GM21515 (cell line): Measurements from ENCODE around the gene TIFAB.

Experiments
- ATAC-seq: cut with Tn5 transposase; IDR thresholded peaks from one replicate; pipeline ENCODE4 v1.9.1; 2021; ENCODE audit not compliant: unreplicated experiment

Gene TIFAB

DNA sequence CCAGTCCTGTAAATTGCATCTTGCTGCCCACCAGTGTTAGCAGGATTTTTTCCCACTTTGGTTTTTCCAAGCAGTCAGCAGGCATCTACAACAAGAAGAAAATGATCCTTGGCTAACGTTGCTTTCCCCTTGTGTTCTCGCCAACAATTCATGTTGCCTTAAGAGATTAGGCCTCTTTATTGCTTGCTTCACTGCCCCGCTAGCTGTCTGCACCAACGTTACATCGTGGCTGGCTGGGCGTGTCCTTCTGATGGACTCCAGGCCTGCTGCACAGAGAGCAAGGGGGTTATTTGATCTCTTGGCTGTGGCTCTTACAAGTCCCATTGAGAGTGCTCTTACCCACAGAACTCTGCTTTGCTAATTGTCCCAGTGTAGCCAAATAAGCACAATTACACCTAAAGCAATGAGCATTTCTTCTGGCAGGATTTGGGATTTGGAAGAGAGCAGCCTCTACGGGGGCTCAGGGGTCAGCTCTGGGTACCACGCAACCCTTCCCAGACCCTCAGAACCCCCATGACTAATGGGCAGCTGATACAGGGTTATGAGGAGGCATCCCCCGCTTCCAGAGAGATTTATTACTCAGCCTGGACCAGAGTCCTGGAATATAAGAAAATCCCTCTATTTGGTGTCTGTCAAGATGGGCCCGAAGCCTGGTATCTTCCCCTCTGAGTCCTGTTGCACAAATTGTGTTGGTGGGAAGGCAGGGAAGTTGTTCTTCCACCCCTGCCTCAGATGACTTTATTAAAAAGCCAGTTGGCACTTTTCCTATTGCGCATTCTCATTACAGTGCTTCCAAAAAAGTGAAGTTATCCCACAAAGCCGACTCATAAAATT is 22.6 kb downstream of the TIFAB start:
- no peak for ATAC-seq

DNA sequence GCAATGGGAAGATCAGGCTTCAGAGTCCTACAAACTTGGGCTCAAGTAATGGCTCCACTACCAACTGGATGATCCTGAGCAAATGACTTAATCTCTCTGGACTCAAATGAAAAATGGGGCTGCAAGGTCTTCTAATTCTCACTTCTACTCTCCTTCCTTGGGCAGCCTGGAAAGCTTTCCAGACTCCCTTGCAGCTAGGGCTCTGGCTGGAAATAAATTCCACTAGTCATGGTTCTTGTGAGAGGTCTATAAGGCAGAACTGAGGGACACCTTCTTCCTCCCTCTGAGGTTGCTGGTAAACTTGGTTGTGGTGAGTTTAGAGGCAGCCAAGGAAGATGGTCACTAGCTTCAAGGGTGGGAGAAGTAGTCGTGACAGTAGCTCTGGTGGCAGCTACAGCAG is 23.6 kb downstream of the TIFAB start:
- ATAC-seq = no peak

DNA sequence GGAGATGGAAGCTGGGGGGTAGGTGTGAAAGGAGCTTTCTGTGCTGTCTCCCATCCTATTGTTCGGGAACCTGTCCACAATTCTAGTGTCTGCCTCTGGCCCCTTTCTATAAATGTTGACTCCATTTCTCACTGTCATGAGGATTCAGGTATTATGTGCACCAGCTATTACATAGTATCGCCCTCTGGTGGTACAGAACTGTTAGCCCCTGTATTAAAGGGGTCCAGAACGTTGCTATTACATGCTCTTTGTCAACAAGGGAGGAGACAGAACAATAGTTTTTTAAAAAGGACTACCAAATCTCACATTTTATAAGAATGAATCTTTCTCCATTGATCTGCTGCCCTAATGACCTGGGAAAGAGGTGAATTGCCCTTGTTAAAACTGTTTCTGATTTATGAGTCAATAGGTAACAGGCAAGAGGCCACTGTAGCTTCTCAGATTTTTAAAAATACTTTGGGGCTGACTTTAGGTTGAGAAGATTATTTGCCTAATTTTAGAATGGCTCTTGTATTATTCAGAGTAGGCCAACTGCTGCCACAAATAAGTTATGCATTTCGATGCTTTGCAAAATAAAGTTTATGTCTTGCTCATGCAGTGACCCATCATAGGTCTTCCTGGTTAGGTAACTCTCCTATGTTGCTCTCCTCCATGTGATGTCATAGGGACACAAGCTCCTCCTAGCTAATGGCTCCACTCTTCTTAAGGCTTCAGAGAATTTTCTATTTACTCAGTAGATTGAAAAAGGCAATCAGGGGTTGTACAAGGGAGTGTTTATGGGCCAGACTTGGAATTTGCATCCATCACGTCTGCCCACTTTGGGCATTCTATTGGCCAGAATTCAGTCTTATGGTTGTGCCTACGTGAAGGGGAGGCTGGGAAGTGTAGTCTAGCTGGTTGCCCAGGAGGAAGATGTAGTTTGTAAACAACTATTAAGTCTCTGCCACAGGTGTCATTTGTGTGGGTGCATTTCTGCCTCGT is 25.8 kb downstream of the TIFAB start:
- ATAC-seq = peak; percentile 87

DNA sequence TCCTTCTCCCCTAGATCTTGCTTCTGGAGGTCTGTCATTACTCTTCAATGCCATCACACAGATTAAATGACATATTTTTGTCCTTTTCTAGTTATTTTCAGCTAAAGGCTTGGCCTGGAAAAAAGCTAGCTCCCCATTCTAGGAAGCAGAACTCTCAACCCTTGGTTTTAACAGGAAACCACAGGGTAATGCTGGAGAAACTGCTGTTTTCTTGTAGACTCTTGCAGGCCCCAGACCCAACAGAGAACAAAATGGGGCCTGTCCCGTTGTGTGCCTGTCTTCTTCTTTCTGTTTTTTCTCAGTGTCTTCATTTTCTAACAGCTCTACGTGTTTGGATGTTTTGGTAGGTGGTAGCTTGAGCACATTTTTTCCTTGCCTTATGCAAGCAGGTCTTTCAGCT is 26.5 kb downstream of the TIFAB start:
- no peak for ATAC-seq

DNA sequence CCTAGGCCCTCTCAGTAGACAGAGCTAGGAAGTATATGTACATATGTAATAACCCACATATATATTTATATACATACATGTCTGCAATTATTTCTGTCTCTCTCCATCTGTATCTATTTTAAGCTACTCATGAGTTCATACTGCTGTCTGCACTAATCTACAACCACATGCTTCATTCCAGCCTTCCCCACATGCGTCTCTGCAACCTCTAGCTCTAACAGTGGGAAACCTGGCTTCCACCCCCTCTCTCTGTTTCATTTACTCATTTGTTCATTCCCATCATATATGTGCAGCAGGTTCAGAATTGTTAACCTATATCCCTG is 28.3 kb downstream of the TIFAB start:
- ATAC-seq = no peak

DNA sequence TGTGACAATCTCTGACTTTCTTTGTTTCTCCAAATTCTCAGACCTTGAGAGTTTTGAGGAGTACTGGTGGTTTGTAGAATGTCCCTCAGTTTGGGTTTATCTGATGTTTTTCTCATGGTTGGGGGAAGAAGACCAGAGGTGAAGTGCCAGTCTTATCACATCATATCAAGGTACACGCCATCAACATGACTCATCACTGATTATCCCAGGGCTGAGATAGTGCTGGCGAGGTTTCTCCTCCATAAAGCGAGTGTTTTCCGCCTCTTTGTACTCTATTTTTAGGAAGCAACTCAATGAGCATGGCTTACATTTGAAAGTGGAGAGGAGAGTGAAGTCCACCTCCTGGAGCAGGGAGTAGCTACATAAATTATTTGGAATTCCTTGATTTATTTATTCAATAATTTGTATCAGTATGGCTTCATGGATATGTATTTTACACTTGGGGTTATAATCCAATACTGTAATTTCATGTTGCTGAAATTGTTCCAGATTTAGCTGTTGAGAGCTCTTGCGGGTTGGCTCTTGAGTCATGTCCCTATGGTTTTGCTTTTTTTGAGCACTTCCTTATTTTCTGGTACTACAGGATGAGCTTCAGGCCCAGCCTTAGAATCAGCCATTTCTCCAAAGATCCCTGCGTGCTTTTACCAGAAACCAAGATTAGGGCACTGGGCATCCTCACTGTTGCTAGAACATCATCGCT is 28.9 kb downstream of the TIFAB start:
- ATAC-seq = no peak

DNA sequence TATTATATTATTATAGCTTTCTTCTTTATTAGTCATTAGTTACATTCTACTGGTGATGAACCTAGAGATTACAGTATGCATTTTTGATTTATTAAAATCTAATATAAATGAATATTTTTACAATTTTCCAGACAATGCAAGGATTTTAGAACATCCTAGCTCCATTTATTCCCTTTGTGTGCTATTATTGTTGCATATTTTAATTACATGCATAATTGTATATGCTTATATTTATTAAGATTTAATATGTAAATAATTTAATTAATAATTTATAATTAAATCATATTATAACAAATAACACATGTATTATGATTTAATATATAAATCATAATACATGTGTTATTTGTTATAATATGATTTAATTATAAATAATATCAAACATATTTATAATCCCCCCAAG is 29.7 kb downstream of the TIFAB start:
- ATAC-seq = no peak

DNA sequence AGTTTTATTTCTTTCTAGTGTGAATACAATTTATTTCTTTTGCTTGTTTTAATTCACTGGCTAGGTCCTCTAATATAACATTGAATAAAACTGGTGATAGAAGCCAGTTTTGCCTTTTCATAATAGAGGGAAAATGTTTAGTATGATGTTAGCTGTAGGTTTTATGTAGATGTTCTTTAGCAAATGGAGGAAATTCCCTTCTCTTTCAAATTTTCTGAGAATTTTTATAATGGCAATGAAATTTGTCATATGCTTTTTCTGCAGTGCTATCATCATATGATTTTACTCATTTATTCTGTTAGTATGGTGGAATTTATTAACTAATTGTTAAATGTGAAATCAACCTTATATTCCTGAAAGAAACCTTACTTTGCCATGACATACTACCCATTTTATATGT is 35.1 kb downstream of the TIFAB start:
- no peak for ATAC-seq

DNA sequence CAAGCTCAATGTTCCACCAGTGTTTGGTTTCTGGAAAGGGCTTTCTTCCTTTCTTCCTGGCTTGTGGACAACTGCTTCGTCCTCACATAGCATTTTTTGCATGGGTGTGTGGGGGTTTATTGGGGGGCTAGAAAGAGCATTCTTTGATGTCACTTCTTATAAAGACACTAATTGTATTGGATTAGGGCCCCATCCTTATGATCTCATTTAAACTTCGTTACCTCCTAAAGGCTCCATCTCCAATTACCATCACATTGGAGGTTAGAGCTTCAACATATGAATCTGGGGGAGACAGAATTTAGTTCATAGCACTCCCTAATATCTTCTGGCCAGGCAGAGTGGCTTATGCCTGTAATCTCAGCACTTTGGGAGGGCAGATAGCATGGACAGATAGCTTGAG is 47.1 kb downstream of the TIFAB start:
- ATAC-seq = no peak

DNA sequence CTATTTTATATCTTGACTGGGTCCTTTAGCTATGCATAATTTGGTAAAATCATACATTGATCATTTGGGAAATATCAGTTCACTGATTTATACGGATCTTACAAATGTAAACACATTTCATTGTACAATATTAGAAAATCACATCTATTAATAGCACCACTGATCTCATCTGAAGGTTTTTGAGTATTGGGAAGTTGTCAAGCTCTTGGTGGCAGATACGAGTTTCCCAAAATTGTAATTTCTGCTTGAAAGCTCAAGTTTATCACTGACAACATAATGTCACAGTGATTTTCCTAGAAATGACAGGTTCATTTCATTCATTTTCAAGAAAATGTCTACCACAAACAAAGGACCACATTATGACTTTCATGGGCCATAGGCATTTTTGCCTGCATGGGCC is 50.1 kb downstream of the TIFAB start:
- no peak for ATAC-seq

DNA sequence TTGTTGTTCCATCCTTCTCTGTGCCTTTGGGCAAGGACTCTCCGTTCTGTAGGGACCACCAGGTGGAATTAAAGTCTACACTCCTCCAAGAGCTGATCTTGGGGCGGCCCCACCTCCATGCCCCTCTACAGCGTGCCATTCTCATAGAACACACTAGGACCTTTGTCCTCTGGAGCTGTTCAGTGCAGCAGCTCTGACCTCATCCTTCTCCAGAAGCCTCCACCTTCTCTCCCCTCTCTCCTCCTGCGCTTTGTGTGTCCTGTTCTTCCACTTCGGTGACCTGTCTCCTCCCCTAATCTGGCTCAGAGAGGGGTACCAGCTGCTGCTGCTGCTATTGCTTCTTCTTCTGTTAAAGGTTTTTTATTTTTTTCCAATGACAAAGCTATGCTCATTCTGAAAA is 51.3 kb downstream of the TIFAB start:
- no peak for ATAC-seq

DNA sequence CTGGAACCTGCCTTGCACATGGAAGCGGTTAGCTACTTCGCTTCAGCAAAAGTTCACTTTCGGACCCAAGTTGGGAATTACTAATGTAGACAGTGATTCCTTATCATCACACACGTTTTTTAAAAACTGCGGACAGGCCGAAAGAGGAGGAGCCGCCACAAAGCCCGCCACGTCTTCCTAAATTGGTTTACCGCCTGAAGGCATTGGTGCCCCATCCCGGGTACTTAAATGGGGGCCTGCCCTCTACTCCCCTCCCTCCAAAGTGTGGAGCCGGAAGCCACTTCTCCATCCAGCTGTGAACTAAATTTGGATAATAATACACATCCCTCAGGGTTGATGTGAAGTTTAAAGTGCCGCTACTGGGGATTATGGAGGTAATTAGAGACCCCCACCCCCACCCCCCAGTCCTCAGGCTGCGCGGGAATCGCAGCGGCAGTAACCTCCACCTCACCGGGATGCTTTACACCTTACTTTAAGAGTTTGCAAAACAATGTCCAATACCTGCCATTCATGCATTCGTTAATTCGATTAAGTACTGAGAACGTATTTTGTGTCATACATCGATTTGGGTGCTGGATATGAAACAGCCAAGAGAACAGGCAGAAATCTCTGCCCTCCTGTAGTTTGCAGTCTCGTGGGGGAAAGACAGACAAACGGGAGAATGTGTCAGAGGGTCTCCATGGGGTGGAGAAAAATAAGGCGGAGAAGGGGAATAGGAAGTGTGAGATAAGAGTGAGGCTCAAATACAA is 52.2 kb downstream of the TIFAB start:
- ATAC-seq = no peak

DNA sequence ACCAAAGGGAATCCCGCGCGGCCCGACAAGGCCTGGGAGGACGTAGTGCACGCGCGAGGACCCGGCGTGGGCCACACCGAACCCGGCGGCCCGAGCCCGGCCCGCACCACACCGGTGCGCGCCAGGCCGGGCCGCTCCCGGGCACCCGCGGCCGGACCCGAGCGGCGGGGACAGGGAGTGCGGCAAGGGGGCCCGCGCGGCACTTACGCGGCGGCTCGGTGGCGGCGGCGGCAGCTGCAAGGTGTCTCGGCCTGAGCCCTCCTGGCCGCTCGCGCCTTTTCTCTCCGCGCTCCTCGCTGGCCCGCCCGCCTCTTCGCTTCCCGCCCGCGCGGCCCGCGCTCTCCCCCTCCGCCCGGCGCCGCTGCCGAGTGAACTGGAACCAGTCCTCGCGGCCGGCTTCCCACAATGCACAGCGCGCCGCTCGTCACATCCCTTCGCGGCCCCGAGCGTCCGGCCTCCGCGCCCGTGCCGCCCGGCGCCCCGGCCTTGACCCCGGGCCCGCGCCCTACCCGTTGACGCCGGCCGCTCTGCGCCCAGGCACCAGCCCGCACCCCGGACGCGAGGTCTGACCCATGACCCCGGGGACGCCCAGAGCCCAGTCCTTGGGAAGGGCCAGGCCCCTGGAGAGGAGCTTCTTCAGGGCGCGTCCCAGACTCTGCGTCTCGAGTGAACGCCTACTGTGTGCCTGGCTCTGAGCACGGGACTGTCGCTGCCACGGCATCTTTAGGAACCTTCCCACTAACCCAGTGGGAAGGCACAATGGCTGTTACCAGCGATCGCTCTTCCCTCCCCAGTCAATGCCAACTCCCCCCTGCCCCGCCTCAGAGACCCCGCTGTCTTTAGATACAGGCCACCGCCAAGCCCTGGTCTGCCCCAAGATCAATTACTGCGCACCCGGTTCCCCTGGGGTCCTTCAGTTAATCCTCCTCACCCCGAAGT is 53.0 kb downstream of the TIFAB start, which contains the start of gene MACROH2A1:
TSS of gene MACROH2A1 (minus strand) at position 377 of the 939 bp plus-strand sequence. CDS start 10,138 bp downstream, outside the sequence.
- ATAC-seq = peak; percentile 90

DNA sequence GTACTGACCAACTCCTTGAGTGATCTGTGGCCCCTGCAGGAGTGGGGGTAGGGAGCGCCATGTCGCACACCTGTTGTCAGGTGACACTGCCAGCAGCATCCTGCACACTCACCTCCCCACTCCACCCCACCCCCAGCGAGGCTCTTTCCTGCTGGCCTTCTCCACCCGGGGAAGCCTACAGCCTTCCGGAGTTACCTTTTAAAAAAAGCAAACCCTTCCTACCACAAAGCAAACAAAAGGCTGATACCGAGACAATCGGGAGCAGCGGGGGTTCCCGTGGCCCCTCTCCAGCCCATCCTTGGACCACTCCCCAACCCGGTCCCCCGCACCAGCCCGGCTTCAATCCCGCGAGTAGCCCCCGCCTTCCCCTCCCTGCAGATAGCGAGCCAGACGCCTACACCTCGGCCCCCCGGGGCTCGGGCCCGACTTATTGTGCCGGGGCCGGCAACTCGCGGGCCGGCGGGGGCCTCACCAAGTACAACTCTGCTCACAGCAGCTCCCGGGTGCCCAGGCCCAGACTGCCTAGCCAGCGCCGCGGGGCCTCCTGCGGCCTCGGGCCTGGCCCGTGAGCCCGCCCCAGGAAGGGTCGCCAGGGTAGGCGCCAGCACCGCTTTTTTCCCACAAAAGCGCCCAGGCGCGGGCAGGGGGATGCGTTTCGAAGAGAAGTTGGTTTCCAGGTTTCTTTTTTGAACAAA is 53.8 kb downstream of the TIFAB start:
- peak; percentile 32 for ATAC-seq
